AG08396 (cell line): ENCODE measurements around the gene TRANK1.
"Not testable (repeated sequence)": the region's sequence is repeated elsewhere in the genome, so short reads cannot be mapped to it uniquely, and the experiment has no call there.

ENCODE experiments used
- DNase-seq: peaks from one replicate; pipeline ENCODE4 v3.0.0; 2012; ENCODE audit warnings: low spot score, mixed read lengths

TRANK1 gene

DNA sequence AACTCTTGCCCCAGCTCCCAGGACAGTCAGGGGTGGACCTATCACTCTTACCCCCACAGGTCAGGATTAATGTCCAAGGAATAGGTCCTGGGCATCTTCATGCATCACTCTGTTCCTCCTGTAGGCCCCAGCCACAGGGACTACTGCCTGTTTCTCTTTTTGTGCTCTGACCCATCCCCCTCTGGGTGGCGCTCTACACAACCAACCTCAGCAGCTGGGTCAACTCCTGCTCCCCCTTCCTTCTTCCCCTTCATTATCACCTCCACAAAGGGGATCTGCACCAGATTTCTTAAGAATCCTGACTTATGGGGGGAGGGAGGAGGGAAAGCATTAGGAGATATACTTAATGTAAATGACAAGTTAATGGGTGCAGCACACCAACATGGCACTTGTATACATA is 12.2 kb upstream of the TRANK1 start:
- no peak for DNase-seq

DNA sequence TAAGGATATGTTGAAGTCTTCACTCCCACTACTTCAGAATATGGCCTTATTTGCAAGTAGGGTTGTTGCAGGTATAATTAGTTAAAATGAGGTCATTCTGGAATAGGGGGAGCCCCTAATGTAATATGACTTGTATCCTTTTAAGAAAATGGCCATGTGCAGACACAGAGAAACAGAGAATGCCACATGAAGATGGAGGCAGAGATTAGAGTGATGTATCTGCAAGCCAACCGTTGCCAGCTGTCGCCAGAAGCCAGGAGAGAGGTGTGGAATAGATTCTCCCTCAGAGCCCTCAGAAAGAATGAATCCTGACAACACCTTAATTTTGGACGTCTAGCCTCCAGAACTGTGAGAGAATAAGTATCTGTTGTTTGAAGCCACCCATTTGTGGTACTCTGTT is 11.3 kb upstream of the TRANK1 start:
- no peak for DNase-seq

DNA sequence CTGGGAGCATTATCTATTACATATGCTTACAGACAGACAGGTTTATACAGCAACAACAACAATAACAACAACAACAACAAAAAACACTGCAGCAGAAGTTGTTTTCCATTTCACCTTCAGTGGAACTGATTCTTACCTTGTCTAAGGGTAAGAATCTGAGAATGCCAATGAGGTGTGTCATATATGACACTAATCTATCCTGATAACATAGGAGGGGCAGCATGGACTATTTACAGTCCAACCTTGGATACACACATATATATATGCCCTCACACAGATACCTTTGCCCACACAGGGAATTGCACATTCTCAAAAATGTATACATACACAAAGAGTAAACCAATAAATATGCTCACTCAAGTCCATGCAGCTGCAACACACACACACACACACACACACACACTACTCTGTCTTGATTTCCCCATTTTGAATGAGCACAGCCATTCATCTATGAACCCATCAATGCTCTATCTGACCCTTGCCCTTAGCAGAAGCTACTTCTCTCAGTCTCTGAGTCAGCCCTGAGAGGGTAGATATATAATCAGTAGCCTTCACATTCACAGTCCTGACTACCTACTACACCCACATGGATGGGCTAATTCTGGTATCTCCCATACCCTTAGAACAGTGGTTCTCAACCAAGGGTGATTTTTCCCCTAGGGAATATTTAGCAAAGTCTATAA is 9.7 kb upstream of the TRANK1 start:
- no peak for DNase-seq

DNA sequence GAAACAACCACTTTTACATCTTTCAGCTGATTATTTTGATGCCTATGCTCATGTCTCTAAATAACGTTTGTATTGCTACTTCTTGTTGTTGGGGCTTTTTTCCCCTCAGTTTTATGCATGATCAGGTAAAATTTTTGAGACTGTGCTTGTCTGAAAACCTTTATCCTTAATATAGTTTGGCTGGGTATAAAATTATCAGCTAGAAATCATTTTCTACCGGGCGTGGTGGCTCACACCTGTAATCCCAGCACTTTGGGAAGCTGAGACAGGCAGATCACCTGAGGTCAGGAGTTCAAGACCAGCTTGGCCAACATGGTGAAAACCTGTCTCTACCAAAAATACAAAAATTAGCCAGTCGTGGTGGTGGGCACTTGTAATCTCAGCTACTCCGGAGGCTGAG is 3.0 kb upstream of the TRANK1 start:
- not testable (repeated sequence) for DNase-seq

DNA sequence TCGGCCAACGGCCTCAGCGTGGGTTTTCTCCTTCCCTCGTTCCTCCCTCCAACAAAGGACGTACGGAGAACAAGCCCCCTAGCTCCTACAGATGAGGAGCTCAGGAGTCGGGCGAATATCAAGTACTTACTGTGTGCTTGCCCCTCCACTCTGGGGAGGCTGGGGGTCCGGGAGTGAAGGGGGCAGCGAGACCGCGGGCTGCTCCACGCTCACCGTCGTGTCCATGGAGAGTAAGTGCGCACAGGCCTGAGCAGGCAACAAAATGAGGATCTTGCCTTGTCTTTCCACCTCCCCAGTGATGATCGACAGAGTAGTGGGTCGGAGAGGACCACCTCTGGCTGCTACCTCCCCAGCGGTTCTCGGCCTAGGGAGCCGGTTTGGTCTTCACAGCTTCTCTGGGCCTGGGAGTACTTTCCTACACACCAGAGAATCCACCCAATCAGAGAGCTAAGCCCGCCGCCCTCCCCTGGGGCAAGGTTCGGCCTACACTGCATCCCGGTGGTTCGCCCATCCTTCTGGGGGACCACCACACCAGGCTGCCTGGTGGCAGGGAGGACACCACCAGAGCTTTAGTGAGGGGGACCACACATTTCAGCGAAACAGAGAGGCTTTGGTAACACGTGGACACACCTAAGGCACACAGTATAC is 603 bp upstream of the TRANK1 start:
- DNase-seq: no peak

DNA sequence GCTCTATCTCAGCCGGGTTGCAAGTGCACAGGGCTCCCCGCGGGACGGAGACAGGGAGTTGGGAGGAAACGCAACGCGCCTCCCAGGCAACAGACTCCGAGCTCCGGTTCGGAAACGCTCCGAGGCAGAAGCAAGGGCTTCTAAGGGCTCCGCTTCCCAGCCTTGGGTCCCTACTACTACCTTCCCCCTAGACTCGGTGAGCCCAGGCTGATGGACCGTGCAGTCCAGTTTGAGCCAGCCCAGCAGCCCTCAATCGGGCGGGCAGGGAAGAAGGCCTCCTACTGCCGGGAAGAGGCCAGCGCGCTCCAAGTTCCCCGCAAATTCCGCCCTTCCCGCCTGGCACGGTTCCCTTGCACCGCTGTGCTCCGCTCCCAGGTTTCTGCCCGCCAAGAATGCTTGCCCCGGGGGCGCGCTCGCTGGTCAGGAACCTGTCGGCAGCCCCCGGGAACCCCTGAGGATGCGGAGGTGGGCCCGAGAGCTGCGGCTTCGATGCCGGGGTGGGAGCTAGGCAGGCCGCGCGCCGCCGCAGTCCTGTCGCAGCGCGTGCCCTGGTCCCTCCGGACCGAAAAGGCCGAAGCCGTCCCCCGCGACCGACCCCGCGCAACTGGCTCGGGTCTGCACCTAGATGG is 728 bp downstream of the TRANK1 start:
- DNase-seq: peak; percentile 86

DNA sequence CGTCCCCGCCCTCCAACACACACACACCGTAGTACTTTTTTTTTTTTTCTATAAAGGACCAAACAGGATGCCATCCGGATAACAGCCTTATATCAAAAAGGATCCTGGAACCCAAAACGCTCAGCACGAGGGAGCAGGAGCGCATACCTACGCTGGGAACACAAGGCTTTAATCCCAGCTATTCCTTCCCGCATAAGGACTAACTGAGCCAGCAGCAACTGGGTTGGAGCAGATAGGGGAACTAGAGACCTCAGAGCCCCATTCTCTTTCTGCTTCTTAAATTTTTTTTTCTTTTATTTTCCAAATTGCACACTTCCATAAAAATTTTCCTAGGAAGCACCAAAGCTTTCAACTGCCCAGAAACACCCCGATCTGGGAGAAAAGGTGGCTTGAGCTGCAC is 1.3 kb downstream of the TRANK1 start:
- no peak for DNase-seq

DNA sequence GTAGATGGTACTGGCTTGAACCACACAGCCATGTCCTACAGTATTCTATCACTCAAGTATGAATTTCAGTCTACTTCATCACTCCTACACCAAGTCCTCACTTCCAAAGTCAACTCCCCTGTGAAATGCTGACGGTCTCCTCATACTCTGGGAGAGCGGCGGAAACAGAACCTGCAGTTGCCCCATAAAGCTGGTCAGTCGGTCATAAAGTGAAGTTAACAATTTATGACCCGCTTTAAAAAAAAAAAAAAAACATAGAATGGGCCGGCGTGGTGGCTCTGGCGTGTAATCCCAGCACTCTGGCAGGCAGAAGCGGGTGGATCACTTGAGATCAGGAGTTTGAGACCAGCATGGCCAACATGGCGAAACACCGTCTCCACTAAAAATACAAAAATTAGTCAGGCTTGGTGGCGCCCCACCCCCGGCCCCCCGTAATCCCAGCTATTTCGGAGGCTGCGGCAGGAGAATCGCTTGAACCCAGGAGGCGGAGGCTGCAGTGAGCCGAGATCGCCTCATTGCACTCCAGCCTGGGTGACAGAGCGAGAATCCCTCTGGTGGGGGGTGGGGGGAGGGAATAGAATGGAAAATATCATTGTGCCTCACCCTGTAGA is 2.1 kb downstream of the TRANK1 start:
- no peak for DNase-seq

DNA sequence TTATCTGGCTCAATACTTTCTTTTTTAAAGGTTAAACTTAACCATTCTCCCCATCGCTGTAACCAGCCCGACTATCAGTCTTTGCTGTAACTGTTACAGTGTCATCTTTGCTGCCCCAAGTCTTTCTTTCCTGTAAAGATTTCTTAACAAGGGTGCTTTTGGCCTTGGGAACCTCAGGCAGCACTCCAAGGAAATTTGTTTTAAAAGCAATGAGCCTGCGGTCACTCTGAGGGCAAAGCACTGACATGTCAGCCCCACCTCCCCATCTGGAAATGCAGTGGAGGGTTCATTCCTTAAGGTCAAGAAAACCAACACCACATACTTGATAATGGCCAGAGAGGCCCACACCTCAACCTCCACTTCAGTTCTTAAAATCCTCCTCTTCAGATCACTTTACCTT is 3.2 kb downstream of the TRANK1 start:
- no peak for DNase-seq

DNA sequence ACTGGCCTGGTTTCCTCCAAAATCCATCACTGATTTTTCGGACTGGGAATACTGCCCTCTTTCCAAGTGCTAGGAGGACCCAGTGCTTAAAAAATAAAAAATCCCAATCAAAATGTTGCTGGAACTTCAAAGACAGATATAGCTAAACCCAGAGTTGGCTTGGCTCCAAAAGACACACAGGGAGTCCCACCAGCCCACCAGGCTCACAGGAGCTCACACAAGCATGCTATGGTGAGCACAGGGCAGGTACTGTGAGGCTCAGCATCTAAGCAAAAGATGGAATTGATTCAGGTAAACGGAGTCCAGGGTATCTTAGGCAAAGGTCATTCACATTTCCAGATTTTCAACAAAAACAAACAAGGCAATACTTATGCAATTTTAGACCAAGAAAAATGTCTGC is 3.7 kb downstream of the TRANK1 start:
- no peak for DNase-seq

DNA sequence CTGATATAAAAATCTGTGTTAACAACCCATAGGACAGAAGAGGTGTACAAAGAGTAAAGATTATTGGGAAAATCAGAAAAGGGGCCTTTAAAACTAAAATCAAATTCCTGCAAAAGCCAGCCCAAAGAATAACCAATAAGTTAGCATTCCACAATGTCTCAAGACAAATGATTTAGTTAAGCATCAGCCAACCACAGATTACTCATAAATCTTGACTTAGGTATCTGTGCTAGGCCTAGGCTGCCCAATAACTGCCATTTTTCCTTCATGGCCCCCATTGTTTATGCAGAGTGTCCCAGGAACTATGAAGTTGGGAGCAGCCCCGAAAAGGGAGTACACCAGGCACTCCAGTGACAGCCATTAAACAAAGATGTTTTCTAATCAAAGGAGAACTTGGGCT is 7.4 kb downstream of the TRANK1 start:
- no peak for DNase-seq

DNA sequence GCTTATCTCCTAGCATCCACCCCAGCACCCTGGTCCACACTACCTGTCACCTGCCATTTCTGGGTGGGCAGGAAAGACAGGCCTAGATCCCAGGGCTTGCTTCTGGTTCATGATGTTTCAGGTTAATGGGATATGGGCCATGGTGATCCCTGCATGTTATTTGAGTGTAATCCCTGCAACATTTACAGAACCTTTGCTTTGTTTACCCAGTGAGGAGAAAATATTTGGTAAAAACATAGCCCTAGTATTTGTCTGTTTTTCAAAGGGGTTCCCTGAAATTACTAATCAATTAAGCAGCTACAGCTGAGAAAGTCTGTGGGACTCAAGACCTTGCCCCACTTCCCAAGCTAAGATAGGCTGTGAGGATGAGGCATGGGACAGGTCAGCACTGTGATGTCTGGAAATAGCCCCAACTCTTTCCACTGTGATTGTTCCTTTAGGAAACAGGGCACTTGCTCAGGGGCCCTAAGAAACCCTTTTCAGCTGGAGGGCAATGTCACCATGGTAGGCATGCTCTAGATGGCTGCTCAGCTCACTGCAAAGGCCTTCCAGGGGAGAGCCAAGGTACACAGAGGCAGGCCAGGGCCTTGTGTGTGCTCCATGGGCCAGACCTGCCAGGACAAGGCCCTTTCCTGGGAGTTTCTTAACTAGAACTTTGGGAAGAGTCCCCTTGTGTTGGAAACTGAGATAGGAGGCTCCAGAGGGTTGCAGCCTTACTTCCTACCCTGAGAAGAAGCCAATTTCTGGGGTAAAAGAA is 11.1 kb downstream of the TRANK1 start:
- DNase-seq: no peak

DNA sequence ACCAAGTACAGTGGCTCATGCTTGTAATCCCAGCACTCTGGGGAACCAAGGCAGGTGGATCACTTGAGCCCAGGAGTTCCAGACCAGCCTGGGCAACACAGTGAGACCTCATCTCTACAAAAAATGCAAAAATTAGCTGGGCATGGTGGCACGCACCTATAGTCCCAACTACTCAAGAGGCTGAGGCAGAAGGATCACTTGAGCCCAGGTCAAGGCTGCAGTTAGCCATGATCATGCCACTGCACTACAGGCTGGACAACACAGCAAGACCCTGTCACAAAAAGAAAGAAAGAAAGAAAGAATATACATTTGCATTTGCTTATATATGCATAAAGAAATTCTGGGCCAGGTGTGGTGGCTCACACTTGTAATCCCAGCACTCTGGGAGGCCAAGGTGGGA is 13.4 kb downstream of the TRANK1 start:
- DNase-seq: not testable (repeated sequence)

DNA sequence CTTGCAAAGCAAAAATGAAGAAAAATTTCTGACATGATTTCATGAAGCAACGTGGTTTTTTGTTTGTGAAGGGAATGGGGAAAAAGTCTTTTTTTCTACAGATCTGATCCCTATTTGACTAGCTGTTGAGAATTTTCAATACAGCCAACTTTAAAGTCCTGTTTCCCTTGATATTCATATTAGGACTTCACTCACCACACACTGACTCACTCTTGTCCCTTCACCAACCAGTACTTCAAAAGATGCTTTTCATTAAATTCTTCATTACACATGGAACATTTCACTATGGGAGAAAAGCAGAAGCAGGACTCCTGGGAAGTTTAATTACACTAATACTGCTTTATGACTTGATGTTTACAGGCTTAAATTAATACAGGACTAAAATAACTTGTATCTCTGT is 16.6 kb downstream of the TRANK1 start:
- DNase-seq: no peak

DNA sequence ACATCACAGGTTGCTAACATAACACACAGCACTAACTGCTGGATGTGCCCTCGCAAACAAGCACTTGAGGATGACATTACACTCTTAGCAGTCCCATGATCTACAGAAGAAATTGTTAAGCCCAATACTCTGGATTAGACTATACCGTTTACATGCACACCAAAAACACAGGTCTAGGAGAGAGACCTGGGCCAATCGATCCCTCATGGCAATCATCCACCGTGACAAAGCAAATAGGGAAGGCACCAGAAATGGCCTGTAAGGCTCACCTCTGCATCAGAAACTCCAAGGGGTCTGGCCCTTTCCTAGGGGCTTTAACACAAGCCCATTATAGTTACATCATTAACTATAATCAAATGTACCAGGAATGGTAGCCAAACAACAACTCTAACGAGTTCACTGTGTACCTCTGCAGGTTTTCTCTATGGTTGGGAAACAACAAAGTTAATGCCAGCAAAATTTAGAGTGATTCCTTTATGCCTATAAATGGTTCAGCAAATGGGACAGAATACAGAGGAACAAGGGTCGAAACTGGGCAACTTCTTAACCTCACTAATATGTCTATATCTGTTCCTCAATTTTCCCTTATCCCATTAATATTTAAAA is 18.5 kb downstream of the TRANK1 start:
- DNase-seq: no peak

DNA sequence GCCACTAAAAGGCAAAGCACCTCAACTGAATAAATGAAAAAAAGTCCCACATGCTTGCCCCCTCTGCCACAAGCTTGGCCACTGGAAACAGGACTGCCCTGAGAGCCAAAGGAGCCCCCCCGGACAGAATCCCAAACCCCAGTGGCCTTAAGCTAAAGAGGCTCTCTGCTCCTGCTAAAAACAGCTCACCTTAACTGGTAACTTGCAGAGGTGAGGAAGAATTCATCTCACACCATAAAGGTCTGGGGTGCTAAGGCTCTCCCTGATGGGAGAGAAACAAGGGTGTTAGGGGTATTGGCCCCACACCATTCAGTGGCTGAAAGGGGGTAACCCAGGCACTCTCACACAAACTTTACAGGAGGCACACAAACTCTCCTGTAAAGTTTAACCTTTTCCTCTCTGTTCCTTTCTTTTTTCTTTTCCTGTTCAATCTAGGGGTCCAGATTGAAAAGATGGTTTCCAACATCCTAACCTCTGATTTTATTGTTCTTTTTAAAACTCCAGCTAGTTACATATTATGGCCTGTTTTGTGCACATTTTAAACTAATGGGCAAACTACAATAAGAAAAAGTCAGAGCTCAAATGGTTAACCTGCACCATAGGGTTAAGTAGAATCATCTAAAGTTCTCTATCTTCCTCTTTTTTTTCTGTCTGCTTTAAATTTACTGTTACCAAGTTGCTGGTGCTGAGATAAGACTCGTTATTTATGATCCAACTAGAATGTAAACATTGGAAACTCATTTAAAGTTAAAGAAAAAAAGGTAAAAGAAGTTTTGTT is 19.9 kb downstream of the TRANK1 start:
- DNase-seq: no peak

DNA sequence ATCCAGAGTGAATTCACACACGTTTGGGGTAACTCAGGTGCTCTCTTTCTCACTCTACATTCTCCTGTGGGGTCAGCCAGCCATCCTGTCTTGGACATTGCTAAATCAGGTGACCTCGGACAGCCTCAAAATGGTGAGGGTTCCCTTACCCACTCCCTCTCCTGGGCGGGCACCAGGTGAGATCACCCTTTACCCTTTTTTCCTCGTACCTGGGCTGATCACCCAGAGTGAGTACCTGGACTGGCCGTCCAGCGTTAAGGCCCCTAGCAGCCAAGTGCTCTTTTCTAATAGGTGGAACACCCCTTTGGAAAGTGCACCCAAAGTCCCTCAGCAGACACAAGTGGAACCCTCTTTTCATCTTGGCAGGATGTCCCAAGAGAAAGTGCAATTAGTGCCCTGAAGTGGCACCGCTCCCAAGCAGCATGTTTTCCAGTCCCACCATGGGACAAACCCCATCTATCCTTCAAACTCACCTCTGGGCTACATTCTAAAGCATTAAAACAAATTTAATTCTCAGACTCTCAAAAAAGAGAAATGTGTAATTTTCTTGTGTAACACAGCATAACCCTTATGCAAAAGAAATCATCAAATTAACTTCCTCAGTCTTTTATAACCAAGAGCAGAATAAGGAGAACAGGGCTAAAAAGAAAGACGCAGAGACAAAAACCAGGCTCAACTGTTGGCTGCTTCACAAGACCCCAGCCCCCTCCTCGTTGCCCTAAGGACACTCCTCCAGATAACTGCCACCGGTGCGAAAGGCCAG is 20.7 kb downstream of the TRANK1 start:
- DNase-seq: no peak

DNA sequence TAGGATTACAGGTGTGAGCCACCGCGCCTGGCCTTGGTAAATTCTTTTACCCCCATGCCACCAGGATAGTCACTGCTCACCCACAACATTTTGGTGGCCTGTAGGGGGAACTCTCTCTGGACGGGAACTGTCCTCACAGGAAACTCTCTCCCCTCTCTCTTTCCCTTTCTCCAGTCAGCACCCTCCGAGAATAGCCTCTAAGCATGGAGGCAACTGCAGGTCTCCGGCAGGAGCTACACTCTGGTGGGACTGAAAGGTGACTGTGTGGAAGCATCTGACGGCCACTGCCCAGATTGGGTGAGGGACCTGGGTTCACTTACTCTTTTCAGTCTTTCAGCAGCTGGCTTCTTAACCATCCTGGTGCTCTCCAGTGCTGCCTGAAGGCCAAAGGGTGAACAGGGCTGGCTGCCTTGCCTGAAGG is 21.3 kb downstream of the TRANK1 start:
- no peak for DNase-seq

DNA sequence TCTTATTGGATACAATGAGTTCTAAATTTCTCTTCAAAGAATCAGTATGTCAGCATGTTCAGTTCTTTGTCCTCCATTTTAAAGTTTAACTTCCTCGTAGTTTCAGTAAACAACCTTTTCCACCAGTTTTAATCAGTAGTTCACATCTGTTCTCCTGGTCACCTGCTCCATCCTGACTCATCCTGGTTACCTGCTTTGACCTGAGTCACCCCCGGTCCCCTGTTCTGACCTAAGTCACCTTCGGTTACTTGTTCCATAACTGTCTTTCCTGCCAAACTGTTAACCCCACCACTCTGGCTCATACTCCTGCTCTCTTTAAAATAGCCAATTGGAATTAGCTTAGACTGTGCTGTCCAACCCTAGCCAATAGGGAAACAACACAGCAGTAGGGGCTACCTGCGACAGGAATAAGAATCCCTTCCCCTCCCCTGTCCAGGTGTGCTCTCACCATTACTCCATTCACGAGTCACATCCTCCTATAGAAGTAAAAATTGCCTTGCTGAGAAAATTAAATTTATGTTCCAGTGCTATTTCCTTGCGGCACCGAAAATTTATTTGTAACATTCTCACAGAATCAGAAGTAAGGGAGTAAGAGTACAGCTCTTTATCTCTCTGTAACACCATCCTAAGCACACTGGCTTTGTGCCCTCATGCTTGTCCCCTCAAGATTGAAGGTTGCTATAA is 23.8 kb downstream of the TRANK1 start:
- no peak for DNase-seq
